Stimulated activated CD4-positive, alpha-beta T cell treated with anti-CD3 and anti-CD28 coated beads, Interleukin-4, amount 100 ng/mL, for 24 hours (primary cell): ENCODE data around the gene IL24.
A peak's percentile ranks its signal among the peaks of the same experiment; 100 is the strongest.

Experiments
- DNase-seq: peaks from one replicate; pipeline ENCODE4 v3.0.0-alpha.2; 2020

The IL24 gene

DNA sequence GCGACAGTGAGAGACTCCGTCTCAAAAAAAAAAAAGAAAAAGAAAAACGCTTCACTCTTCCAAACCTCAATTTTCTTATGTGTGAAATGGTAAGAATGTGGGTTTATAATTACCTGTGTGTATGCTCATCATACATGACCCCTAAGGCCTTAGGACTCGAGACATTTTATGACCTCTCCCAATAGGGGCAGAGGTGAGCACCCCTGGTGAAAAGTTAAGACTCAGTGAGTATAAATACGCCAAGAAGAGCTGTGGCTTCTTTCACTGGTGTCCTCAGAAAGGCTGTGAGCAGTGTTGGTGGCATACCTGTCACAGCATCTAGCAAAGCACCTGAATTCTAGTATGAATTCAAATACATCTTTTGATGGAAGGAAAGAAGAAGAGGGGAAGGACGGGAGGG, 32.3 kb downstream of the IL24 start:
- no peak for DNase-seq

DNA sequence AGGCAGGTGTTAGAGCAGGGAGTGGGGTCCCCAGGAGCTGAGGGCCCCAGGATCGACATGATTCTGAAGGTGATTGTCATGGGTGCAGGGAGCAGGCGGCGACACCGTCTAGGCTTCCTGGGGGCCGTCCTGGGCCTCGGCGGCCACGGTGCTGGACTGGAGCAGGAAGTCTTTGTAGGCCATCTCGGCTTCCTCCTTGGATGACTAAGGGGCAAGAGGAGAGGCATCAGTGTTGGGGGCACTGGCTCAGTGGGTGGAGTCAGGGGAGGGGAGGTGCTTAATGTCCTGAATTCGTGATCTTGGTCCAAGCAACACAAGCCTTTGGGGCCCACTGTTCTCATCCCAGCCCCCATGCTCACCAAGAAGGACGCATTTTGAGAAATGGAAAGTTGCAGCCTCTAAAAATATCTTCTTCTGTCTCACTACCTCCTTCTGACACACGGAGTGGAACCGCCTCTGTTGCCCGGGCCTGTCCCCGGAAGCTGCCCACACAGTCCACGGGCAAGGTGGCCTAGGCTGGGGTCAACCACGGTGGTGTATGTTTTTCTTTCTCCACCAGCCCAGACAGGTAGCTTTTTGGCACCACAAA, 33.1 kb downstream of the IL24 start:
- peak; percentile 49 for DNase-seq

DNA sequence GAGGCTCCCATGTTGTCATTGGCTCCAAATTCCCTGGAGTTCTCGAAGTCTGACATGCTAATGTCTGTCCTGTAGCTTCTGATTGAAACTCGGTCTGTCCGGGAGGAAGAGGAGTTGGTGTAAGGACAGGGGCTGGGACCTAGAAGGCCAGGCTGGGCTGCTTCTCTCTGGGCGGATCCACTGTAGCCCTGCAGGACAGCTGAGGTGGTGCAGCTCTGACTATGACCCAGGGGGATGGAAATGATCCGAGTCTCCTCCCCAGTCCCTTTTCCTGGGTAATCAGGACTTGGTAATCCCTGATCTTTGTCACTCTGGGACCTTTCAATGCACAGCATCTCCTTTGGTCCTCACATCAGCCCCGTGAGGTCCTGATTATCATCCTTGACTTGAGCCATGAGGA, 34.5 kb downstream of the IL24 start:
- DNase-seq = no peak

DNA sequence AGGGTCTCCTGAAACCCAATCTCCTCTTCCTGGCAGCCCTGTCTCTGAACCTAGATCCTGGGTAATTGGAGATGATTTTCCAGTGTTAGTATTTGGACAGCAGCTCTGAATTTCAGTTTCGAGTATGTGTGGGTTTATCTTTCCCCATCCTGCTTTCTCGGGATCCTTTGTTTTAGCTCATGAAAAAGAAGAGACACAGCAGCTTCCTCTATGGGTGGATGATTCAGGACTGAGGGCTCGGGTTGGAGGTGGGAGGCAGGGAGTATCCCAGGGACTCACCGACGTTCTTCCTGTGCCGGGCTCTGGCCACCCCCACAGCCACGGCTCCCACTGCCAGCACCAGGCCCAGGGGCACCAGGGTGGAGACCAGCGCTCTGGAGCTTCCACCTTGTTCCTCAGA, 34.9 kb downstream of the IL24 start:
- DNase-seq = no peak

DNA sequence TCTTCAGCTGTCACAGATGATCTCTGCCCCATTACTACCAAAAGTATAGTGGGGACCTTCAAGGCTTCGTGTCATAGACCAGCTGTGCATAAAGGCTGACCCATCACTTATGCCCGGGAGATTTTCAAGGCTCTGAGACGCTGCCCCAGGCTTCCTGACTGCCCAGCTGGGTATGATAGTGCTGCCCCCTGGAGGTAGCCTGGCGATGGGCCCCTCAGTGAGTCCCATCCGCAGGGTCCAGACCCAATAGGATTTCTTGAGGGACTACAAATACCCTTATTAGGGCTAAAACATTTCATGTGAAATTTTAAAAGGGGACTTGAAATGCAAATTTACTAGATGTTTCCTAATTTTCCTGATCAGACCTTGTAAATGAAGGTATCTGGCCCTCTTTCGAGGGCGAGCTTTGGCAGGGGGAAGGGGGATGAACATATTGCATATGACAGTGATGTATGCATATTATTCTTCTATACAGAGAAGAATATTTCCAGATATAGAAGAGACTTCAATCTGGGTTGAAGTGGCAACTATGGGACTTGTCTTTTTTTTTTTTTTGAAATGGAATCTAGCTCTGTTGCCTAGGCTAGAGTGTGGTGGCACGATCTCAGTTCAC, 36.2 kb downstream of the IL24 start:
- DNase-seq = peak; percentile 80

DNA sequence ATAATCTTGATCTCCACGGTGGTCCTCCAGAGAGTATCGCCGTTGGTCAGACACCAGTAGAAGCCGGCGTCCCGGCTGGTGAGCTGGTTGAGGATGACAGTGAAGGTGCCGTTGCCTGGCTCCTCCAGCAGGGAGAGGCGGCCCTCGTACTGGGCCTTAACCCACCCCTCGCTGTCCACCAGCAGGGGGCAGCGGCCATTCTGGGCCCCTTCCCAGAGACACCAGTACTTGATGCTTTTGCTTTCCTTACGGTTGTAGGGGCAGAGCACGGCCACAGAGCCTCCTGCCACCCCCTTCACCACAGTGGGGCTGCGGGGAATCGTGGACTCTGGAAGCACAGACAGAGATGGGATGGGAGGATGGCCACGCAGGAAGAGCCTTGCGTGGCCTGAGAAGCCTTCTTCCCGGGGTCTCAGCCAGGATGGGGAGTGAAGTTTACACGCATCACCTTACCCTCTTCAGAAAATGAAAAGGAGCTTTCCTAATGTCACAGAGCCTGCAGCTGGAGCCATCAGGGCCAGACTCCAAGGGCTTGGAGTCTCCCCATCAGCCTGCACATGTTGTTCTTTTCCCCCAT, 38.3 kb downstream of the IL24 start:
- peak; percentile 48 for DNase-seq

DNA sequence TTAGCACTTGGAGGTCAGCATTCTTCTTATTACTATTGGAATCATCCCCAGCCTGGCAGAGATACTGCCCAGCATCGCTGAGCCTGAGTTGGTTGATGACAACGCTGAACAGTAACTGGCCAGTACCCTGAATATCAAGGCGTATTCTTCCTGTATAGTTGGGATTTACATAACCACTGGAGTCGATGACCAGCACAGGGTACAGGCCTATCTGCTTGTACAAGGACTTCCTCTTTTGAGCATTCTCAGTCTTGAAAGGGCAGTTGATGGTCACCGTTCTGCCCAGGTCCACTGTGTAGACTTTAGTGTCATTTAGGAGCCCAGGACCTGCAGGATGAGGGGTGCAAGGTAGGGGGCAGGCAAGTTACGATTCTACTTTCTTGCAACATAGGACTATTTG, 40.2 kb downstream of the IL24 start:
- no peak for DNase-seq

DNA sequence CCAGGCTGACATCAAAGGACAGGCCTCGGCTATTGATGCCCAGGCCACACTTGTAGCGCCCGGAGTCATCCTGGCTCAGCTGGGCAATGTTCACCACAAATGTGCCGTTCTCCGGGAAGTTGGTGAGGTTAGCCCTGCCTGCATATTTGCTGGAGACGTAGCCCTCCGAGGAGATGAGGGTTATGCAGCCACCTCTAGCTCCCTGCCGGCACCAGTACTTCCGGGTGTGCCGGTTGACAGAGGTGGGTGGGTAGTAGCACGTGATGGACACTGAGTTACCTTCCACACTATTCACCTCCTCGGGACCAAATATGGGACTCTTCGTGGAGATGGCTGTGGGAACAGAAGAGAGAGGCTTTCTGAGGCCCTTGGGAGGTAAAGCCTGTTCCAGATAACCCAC, 41.9 kb downstream of the IL24 start:
- DNase-seq = no peak

DNA sequence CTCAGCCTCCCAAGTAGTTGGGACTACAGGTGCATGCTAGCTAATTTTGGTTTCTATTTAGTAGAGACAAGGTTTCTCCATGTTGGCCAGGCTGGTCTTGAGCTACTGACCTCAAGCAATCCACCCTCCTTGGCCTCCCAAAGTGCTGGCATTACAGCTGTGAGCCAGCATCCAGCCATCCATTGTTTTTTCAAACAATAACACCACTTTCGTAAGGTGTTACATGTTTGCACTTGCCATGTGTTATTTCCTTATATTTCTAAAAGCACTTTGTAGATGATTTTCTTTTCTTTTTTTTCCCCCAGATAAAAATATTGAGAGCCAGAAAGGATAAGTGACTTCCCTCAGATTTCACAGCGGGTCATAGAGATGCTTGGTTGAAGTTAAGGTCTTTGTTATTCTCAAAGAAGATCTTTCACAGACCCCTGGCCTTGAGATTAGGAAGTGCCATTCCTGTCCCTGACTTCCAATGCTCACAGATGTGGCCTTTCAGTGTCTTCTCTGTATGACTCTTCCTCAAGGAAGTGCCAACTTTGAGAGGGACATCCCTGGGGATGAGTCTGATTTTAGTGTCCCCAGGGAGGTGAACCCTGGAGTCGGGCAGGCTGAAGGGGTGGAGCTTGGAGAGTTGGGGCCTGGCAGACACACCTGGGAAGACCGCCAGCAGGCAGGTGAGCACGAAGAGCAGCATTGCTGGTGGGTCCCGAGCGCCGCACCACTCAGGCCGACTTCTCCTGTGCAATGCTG, 42.8 kb downstream of the IL24 start:
- DNase-seq = no peak

DNA sequence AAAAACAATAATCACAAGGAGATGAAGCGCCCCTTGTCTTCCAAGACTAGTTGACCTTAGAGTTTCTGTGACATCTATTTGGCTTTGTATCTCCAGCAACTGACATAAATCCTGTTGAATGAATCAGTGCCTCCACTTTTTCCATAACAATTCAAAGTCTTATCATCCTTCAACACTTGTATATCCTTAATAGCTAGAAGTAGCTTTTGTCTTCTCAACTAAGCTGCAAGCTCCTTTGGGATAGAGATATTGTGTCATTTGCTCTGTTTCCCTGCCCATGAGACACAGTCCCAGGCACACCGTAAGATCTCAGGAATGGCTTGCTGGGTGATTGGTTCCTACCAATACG, 43.3 kb downstream of the IL24 start:
- DNase-seq = no peak

DNA sequence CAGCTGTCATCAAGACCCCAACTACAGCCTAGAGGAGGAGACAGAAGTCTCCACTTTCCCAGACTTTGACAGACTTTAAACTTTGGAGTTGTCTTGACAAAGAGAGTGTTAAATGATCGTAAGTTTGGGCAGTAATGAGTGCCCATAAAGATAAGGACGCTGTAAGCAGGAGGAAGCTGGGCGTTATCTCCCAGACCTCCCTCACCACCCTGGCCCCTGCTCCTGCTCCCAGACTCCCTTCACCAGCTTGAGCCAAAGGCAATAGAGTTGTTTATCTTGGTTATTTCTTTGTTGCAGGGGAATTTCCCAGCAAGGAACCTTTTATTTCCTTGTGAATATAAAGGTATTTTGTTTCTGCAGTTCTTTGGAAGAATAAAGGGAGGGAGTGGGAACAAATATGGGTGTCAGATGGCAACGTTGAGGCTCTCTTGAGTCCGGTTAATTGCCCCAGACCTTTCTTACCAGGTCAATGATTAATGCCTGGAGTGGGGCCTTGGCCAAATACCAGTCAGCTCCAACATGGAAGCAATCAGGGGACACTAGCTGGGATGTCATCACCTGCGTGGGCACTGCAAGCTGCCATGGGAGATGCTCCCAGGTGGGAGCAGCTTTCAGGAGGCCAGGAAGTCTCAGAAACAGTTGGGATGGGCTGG, 44.6 kb downstream of the IL24 start:
- no peak for DNase-seq

DNA sequence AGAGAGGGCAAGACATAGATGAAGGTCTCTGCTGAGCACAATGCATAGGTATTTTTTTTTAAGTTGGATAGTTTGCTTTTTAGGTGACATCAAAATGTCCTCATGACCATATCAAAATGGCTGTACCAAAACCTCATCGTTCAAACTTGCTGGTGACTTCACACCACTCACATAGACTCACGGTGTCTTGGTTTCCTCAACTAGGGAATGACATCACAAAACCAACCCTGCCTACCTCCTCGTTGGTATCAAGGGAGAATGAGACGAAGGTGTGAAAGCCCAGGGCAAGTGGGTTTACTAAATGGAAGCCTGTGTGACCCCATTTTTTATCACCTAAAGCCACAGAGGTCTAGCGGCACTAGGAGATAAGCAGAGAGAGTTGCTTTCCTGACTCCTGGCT, 47.5 kb downstream of the IL24 start:
- no peak for DNase-seq

DNA sequence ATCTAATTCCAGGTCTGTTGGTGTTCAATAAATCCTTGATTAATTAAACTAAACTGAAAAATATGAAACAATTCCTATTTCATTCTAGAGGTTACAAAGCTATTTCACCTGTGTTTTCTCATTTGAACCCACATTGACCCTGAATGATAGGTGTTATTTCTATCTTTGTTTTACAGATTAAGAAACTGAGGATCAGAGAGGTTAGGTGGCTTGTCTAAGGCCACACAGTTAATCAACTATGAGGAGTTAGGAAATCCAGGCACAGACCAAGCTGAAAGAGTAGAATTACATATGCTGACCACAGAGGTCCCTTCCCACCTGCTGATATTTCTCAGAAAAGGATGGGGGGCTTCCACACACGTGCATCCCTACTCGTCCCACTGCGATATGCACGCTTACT, 48.5 kb downstream of the IL24 start:
- DNase-seq = no peak

DNA sequence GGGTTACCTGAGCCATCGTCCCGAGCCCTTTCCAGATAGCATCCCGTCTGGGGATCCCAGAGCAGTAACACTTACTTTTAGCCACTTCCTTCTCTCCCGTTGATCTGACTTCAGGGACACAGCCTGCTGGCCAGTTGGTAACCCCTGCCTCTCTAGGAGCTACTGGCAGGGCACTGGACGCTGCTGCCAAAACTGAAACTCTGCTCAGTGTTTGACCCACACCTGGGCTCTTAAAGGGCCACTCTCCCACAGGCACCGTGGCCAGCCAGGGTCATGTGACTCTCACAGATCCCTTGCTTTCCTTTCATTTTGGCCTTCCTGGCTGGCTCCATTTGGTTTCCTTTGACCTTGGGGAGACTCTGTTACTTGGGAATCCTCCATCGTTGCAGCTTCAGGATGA, 49.0 kb downstream of the IL24 start, which contains the start of gene PIGR:
PIGR (minus strand) TSS at position 206 of the 400 bp plus-strand sequence. CDS start 5,935 bp downstream, outside the sequence.
- DNase-seq = no peak

DNA sequence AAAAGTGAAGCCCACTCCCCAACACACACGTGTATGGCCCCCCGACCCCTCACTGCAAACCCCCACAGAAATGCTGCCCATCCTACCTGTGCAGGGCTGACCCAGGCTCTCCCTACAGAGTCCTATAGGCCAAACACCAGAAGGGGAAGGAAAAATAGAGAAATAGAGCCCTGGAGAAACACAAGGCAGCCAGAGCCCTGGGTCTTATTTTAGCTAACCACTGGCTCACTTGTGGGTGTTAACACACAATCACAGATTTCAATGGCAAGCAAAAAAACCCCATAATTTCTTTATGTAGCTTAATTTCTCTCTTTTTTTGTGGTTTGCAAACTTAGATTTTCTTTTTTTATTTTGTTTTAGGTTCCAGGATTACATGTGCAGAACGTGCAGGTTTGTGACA, 50.0 kb downstream of the IL24 start:
- no peak for DNase-seq

DNA sequence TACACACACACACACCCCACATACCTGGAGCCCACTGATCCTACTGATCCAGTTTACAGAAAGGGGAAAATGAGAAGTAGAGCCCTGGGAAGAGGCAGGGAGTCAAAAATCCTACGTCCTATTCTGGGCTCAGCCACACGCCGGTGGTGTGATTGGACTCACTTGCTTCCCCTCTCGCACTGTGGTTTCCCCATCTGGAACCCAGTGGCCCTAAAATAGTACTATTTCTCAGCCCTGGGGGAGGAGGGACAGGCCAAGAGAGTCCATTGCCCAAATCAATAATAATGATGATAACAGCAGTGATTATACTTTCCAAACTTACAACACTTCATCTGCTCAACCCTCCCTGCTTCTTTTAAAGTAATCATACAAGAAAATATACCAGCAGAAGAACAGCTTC, 52.0 kb downstream of the IL24 start:
- DNase-seq = no peak

DNA sequence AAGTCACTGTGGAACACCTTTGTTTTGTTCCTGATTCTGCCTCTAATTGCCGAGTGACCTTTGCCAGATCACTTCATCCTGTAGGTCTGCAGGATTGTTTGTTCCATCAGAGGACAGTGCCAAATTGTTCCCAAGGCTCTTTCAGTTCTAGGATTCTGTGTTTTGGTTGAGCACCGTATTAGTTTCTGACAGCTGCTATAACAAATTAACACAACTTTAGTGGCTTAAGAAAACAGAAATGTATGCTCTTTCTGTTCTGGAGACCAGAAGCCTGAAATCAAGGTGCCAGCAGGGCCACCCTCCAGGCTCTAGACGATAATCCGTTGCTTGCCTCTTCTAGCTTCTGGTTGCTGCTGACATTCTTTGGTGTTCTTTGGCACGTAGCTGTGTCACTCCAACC, 52.4 kb downstream of the IL24 start:
- no peak for DNase-seq

DNA sequence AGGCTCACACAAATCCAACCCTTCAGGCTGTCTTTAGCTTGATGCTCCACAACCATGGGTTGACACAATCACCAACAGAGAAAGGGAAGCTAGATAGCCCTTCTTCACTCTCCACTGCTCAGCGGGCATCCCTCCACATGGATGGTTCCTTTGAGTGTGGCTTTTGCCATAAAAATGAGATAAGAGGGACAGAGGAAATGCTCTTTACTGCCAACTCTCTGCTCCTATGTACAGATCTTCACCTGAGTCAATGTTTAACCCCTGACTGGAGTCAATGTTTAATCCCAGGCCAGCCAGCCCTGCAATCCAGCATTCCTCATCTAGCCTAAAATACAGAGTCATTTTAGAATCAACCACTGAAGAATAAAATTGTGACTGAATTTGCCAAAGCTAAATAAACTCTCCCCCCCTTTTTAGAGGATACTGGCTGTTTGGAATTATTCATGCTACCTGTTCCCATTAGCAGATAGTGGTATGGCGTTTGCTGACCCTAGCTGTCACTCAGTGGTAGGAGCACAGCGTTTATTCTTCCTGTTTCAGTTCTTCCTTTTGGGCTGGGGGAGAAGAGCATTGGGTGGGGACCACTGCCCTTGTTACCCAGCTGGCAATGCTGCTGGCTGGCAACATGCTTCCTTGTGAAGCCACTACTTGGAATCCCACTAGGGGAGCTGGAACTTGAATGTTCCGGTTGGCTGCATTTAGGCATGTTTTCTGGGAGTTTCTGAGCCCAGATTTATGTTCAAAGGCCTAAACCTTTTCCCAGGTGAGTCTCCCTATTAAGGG, 54.3 kb downstream of the IL24 start:
- DNase-seq = no peak

DNA sequence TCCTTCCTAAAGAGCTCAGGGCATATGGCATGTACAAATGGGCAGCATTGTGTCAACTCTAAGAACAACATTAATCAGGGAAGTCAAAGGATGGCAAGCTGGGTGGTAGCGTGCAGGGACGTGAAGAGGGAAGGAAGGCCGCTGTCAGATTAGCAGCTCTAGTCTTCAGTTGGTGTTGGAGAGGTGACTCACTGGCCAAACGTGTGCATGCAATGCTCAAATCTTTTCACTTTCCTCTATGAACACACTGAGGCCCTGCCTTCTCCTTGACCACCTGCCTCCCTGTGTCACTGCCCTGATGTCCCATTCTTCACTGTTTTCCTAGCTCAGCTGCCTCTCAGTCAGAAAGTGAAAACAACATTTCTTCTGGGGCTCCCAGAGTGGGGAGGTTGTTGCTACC, 54.9 kb downstream of the IL24 start:
- no peak for DNase-seq

DNA sequence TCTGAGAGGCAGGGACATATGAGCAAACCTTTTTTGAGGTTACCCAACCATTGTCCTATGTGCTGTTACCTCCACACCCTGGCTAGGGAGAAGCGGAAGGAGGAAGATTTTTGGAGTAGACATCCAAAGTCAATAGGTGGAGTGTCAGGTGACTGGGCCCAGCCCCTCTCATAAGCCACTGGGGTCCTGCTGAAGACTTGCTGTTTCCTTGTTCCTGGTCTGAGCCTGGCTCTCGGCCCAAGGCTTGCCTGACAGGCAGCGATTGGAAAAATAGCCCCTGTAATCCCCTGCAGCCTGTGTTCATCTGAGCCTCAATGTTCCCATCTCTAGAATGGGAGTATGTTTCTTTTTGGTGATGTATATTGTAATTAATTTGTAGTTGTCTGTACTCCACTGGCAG, 55.9 kb downstream of the IL24 start:
- no peak for DNase-seq

DNA sequence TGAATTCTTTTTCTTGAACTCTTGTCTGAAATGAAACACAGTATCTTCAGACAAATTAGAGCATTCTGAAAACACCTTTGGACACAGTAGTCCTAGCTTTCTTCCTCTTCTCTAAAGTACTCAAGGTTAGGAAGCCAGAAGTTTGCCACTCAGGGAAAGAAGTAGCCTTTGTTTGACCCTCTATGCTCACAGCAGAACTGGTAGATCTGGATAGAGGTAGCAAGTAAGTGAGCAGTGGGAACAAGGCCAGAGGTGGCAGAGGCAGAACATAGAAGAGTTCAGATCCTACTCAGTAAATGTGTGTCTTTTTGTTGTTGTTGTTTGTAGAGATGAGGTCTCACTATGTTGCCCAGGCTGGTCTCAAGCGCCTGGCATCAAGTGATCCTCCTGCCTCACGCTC, 56.4 kb downstream of the IL24 start:
- DNase-seq = no peak
